SK-N-MC (cell line): ENCODE results near the gene PDE4D.

Experiments
- EZH2 ChIP-seq: fragments of 200-600 bp; sonication (generic); IDR thresholded peaks from one replicate; pipeline ENCODE4 v1.6.1; 2017; ENCODE audit warnings: antibody characterized with exemption
- FOXP2 ChIP-seq: optimal IDR thresholded peaks from 2 replicates; pipeline ENCODE3; 2011; ENCODE audit warnings: mild to moderate bottlenecking, moderate library complexity; ENCODE audit not compliant: insufficient read depth; ENCODE audit errors: extremely low read length, control extremely low read depth
- POLR2AphosphoS5 ChIP-seq: IDR thresholded peaks from 2 replicates; pipeline ENCODE4 v1.6.1; 2012; ENCODE audit warnings: mild to moderate bottlenecking, low read depth, low read length, borderline replicate concordance

GRCh38 chr5:59025734-59026133, 867.8 kb downstream of the PDE4D start:
- no peak for TF ChIP-seq EZH2
- no peak for TF ChIP-seq POLR2AphosphoS5
- TF ChIP-seq FOXP2, result no peak
